ENCODE results near the gene SLC34A3. TPM values are rescaled to one million over a fixed set of nuclear protein-coding genes. Genes with fewer than 3 reads are reported as not detected.
A peak's percentile ranks its signal among the peaks of the same experiment; 100 is the strongest.

The SLC34A3 gene
- total RNA-seq, 1 donor from 2014 or later: not detected

GRCh38 chr9:137255448-137256114, 24.9 kb downstream of the SLC34A3 start:
- peak; percentile 27 to 48 for DNase-seq (ENCODE audit: low read depth in 2 of 2)

- DNase-seq (ENCODE audit: low read depth in 2 of 2): no peak
These were observed 25.7 kb downstream of the SLC34A3 start for GRCh38 chr9:137256362-137256761.

GRCh38 chr9:137256856-137257255, 26.2 kb downstream of the SLC34A3 start:
- DNase-seq (ENCODE audit: low read depth in 2 of 2): no peak

- peak in 1 of 2 donors; percentile 52 for DNase-seq (ENCODE audit: low read depth in 2 of 2)
These were observed 31.6 kb downstream of the SLC34A3 start for GRCh38 chr9:137262173-137262908.

- DNase-seq (ENCODE audit: low read depth in 2 of 2): no peak
These were observed 32.2 kb downstream of the SLC34A3 start for GRCh38 chr9:137262909-137263285.

GRCh38 chr9:137263506-137263905, 32.8 kb downstream of the SLC34A3 start:
- DNase-seq (ENCODE audit: low read depth in 2 of 2): no peak

GRCh38 chr9:137264067-137264466, 33.4 kb downstream of the SLC34A3 start:
- no peak for DNase-seq (ENCODE audit: low read depth in 2 of 2)

GRCh38 chr9:137265496-137266161, 34.9 kb downstream of the SLC34A3 start:
- DNase-seq (ENCODE audit: low read depth in 2 of 2): no peak

- DNase-seq (ENCODE audit: low read depth in 2 of 2): no peak
These were observed 35.4 kb downstream of the SLC34A3 start for GRCh38 chr9:137266162-137266527.

GRCh38 chr9:137266585-137267453, 36.1 kb downstream of the SLC34A3 start:
- DNase-seq (ENCODE audit: low read depth in 2 of 2): no peak

- DNase-seq (ENCODE audit: low read depth in 2 of 2): peak in 1 of 2 donors; percentile 47
These were observed 37.2 kb downstream of the SLC34A3 start for GRCh38 chr9:137267933-137268355.

- DNase-seq (ENCODE audit: low read depth in 2 of 2): peak; percentile 82 to 89
These were observed 38.0 kb downstream of the SLC34A3 start for GRCh38 chr9:137268538-137269201.

- DNase-seq (ENCODE audit: low read depth in 2 of 2): peak; percentile 62 to 77
These were observed 38.6 kb downstream of the SLC34A3 start for GRCh38 chr9:137269231-137269772.

GRCh38 chr9:137270929-137271695, 40.4 kb downstream of the SLC34A3 start:
- no peak for DNase-seq (ENCODE audit: low read depth in 2 of 2)

- no peak for DNase-seq (ENCODE audit: low read depth in 2 of 2)
These were observed 41.0 kb downstream of the SLC34A3 start for GRCh38 chr9:137271696-137272076.

GRCh38 chr9:137272241-137273094, 41.8 kb downstream of the SLC34A3 start:
- DNase-seq (ENCODE audit: low read depth in 2 of 2): no peak

- DNase-seq (ENCODE audit: low read depth in 2 of 2): no peak
These were observed 42.4 kb downstream of the SLC34A3 start for GRCh38 chr9:137273095-137273490.

GRCh38 chr9:137273611-137274320, 43.1 kb downstream of the SLC34A3 start:
- DNase-seq (ENCODE audit: low read depth in 2 of 2): no peak
